Hippocampal formation (tissue), 2 donors: Measurements from ENCODE around the gene SLFN14.
A peak's percentile ranks its signal among the peaks of the same experiment; 100 is the strongest.
"Not testable (repeated sequence)": the region's sequence is repeated elsewhere in the genome, so short reads cannot be mapped to it uniquely, and the experiment has no call there.

Source experiments
- DNase-seq, 2 donors: peaks; one replicate each; lab custom pipeline; 2025; lab: John Stamatoyannopoulos, UW

SLFN14 gene

DNA sequence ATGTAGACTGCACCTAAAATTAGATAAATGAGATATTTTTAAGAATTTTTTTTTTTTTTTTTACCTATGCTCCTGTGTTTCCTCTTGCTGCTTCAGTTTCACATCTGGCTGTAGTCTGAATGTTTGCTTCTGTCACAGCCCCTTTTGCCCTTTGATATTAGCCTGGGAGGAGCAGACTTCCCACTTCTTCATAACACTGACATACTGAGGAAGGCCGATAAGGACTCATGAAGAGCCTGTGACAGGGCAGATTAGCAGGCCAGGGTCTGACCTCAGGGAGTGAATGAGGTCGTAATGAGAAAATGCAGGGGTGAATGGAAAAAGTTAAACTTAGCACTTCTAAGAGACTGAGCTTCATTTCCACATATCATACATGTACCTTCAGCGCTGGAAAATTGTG is at the start of gene SLFN14:
Gene SLFN14 (minus strand): TSS at position 117 of the 400 bp plus-strand sequence. CDS start 2,757 bp downstream, outside the sequence.
- no peak for DNase-seq

GRCh38 chr17:35609831-35610230 is 49.2 kb upstream of the SLFN14 start:
- no peak for DNase-seq

DNA sequence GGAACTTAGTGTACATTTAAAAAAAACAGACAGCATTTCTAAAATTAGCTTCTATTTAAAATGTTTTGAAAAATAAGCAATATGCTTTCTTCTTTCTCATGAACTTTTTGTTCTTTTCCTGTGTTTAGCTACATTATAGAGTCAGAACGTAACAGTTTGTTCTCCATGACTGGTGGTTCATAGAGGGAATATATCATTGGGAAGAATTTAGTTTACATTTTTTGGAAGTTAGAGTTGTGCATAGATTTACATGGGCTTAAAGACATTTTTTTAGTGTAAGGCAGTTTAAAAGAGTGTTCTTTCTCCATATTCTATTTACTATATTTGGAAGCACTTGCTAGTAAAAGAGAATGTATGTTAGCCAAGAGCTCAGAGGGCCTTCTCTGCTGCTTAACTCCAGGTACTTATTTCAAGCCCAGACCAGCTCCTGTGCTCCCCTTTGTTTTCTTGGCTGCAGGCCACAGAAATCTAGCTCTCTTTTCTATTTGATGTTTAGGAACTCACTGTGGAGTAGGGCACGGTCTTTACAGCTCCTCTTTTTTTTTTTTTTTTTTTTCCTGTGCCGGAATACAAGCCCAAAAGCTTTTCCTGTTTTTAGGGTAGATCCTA is 46.7 kb upstream of the SLFN14 start:
- DNase-seq: no peak

DNA sequence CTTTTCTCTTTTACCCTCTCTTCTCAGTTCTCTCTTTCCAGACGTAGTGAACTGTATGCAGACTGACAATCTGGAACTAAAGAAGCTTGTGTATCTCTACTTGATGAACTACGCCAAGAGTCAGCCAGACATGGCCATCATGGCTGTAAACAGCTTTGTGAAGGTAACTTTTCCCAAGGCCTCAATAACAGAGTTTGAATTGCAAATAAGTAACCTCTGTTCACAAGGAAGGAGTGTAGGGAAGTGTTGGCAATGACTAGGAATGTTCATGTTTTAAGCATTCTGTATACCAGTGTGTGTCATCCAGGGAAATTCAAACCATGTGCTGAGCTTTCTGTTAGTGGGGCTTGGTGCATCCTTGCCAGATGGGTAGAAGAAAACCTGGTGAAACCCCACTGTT is 45.1 kb upstream of the SLFN14 start:
- no peak for DNase-seq

DNA sequence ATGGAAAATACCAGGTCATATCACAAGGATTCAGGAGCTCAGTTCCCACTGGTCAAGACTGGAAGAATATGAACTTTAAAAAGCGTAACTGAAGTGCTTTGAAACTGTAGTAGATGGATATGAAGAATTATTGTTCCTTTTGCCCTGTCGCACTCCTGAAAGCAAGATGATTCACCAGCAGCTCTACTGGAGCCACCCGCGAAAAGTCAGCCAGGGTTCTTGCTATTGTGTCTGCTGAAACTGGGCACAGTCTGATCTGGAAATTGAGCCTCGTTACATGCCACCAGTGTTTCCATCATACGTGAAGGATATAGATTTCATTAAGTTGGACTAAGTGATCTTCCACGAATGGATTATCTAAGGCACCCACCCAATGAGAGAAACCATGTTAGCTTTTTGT is 43.1 kb upstream of the SLFN14 start:
- DNase-seq: no peak

- no peak for DNase-seq
These were observed 37.0 kb upstream of the SLFN14 start for GRCh38 chr17:35597604-35598003.

GRCh38 chr17:35596530-35597233 is 36.1 kb upstream of the SLFN14 start:
- no peak for DNase-seq

GRCh38 chr17:35596072-35596471 is 35.5 kb upstream of the SLFN14 start:
- no peak for DNase-seq

GRCh38 chr17:35588196-35588920 is 27.7 kb upstream of the SLFN14 start:
- DNase-seq: no peak

- DNase-seq: peak; percentile 80 to 81
These were observed 26.7 kb upstream of the SLFN14 start, which contains the start of gene AP2B1 for GRCh38 chr17:35587074-35587961. Gene AP2B1 (plus strand): TSS chr17:35587322. CDS start chr17:35594031, 6,709 bp downstream.

- DNase-seq: no peak
These were observed 26.0 kb upstream of the SLFN14 start for GRCh38 chr17:35586569-35587073.

DNA sequence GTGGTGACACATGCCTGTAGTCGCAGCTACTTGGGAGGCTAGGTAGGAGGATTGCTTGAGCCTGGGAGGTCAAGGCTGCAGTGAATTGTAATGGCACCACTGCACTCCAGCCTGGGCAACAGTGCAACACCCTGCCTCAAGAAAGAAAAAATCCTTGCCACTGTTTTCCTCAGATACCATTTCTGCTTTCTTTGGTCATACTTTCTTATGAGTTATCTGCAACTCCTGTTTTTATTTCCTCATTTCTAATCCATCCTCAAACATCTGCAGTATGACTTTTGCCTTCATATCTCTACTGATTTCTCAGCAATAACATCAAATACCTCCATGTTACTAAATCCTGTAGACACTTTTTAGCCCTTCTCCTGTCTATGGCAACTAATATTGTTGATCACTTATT is 23.4 kb upstream of the SLFN14 start:
- DNase-seq: no peak

DNA sequence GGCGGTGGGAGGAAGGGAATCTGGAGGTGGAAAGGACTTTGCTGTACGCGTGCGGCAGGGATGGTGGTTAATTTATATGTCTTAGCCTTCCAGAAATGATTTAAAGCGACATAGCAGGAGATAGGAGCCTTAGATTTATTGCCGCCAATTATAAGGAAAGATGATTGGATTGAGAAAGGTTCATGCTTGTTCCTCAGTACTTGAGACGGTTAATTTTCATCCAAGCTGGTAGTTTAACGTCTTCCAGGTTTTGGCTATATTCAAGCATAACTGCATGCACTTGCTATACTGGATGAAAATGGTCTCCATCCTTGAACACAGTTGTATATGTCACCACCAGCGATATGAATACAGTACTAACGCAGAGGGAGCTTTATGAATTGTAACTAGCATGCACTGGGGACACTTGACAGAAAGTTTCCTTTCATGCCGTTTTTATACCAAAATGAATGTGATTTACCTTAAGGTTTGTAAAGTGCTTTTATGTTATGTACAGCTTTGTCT is 18.4 kb upstream of the SLFN14 start:
- DNase-seq: no peak

- DNase-seq: peak; percentile 90 to 96
These were observed 17.7 kb upstream of the SLFN14 start, which contains the start of gene PEX12 for GRCh38 chr17:35578197-35578928. Gene PEX12 (minus strand): TSS chr17:35578571. CDS start chr17:35578021, 550 bp downstream.

GRCh38 chr17:35577830-35578196 is 17.2 kb upstream of the SLFN14 start:
- no peak for DNase-seq

DNA sequence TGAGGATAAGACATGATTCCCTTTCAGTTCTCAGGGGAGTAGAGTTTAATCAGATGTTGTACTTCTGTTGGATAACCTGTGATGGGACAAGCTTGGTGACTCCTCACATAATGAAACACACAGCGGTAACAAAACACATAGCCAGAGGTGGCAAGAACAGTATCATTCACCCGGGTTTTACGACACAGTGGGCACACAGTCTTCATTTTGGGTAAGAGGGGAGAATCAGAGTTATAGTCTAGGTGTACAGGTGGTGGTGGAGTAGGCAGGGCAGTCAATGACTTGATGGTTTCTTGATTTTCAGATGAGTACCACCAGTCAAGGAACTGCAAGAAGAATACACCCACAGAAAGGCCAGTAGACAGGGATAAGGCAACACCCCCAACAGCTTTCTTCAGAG is 15.1 kb upstream of the SLFN14 start:
- no peak for DNase-seq

DNA sequence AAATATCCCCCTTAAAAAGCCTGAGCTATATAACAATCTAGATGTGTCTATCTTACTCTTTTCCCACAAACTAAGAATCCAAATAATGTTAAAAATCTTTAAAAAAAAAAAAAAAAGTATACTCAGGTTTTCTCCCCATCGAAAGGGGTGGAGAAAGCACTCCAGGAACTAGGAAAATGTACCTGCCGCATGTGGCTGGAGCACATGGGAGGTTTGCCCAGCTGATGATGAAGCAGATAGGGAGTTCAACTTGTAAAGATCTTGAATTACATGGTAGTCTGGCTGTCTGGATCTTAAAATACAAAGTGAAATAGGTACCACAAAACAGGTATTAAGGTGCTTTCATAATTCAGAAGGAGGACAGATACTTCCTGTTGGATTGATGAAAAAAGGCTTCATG is 8.8 kb upstream of the SLFN14 start:
- no peak for DNase-seq

DNA sequence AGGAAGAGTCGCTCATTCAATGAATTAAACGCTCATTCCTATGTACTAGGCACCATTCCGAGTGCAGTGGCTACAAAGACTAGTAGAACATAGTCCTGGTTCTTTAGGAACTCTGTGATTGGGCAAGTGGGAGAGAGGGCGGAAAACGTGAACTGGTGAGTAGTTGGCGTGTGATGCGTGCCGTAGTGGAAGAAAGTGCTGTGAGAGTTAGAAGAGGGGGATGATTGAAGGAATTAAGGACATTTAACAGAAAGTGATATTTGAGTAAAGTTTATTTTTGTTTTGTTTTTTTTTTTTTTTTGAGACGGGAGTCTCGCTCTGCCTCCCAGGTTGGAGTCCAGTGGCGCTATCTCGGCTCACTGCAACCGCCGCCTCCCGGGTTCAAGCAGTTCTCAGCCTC is 7.9 kb upstream of the SLFN14 start:
- no peak for DNase-seq

- no peak for DNase-seq
These were observed 6.3 kb upstream of the SLFN14 start for GRCh38 chr17:35566968-35567367.

- DNase-seq: not testable (repeated sequence)
These were observed 2.6 kb upstream of the SLFN14 start for GRCh38 chr17:35563181-35563580.
